Chondrocyte (in vitro differentiated cells): Measurements from ENCODE around the gene BORCS5. TPM values are rescaled to one million over a fixed set of nuclear protein-coding genes. Genes with fewer than 3 reads are reported as not detected.
A peak's percentile ranks its signal among the peaks of the same experiment; 100 is the strongest.

Source experiments
- DNase-seq: peaks from one replicate; pipeline ENCODE4 v3.0.0; 2021; ENCODE audit warnings: mixed read lengths, low spot score
- H3K27ac Mint-ChIP-seq: one replicate; pipeline ENCODE4 v1.8.0; 2021; ENCODE audit warnings: mild to moderate bottlenecking, moderate library complexity, mixed read lengths; ENCODE audit not compliant: unreplicated experiment
- H3K27me3 Mint-ChIP-seq: 2 replicates; pipeline ENCODE4 v1.8.0; 2021; ENCODE audit warnings: low read depth, mixed read lengths
- H3K36me3 Mint-ChIP-seq: 2 replicates; pipeline ENCODE4 v1.8.0; 2021; ENCODE audit warnings: low read depth, mixed read lengths
- H3K4me1 Mint-ChIP-seq: 2 replicates; pipeline ENCODE4 v1.8.0; 2021; ENCODE audit warnings: low read depth, mild to moderate bottlenecking, mixed read lengths
- H3K4me3 Mint-ChIP-seq: one replicate; pipeline ENCODE4 v1.8.0; 2021; ENCODE audit warnings: mild to moderate bottlenecking, moderate library complexity, mixed read lengths; ENCODE audit not compliant: unreplicated experiment
- H3K9me3 Mint-ChIP-seq: 2 replicates; pipeline ENCODE4 v1.8.0; 2021; ENCODE audit warnings: low read depth, mixed read lengths
- total RNA-seq: library from RNA; stranded (reverse); gene quantifications from 3 replicates; pipeline ENCODE4 v1.2.1, GENCODE V29; 2021
- TF ChIP-seq, protein P1 (sequence below): fragments of 200-600 bp; sonication (generic); IDR thresholded peaks from 2 replicates; pipeline ENCODE4 v1.5.0; 2021; ENCODE audit warnings: antibody characterized with exemption, mild to moderate bottlenecking, moderate library complexity

BORCS5 gene
- total RNA-seq, 1 donor from 2014 or later = 11.3 TPM

DNA sequence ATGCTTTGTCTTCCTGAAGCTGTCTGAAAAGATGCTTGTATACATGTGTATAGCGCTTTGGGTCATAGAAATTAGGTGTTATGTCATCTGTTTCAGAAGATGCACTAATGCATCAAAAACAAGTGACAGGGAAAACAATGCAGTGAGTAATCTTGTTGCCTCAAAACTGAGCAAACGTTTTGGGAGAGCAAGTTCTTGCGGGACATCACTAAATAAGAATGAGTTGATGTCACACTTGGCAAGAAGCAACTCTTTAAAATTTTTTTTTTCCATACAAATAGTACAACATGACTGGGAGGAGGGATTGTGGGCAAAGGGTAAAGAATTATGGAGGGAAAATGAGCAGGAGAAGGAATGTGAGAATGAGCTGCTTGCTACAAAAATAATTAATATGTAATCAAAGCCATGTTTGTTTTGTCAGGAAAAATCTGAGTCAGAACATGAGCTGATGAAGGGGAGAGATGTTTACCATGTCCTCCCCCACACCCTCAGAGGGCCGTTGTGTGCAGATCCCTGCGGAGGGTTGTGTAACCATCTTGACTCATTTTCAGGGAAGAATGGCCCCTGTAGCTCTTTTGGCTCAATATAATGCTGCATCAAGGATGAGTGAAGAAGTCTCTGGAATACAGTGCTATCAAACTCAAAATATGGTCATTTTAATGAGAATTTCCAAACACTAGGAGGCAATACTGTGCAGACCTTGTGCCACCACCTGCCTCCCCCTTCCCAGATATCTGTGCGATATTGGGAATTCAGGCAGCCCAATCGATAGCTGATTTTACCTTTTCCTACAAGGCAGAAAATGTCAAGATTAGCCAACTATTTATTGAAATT, 41.4 kb downstream of the BORCS5 start:
- Mint-ChIP-seq H3K4me3 (no peak overlapping the region), H3K4me1 (peaks cover 18% of the 10 kb centered on the region), H3K27me3 (no peaks in the 10 kb centered on the region), H3K36me3 (peaks cover 1% of the 10 kb centered on the region), H3K27ac (peak overlapping the region; percentile 66), H3K9me3 (no peaks in the 10 kb centered on the region)
- no peak for DNase-seq
- TF ChIP-seq, protein P1, sequence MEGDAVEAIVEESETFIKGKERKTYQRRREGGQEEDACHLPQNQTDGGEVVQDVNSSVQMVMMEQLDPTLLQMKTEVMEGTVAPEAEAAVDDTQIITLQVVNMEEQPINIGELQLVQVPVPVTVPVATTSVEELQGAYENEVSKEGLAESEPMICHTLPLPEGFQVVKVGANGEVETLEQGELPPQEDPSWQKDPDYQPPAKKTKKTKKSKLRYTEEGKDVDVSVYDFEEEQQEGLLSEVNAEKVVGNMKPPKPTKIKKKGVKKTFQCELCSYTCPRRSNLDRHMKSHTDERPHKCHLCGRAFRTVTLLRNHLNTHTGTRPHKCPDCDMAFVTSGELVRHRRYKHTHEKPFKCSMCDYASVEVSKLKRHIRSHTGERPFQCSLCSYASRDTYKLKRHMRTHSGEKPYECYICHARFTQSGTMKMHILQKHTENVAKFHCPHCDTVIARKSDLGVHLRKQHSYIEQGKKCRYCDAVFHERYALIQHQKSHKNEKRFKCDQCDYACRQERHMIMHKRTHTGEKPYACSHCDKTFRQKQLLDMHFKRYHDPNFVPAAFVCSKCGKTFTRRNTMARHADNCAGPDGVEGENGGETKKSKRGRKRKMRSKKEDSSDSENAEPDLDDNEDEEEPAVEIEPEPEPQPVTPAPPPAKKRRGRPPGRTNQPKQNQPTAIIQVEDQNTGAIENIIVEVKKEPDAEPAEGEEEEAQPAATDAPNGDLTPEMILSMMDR = peak; percentile 64

DNA sequence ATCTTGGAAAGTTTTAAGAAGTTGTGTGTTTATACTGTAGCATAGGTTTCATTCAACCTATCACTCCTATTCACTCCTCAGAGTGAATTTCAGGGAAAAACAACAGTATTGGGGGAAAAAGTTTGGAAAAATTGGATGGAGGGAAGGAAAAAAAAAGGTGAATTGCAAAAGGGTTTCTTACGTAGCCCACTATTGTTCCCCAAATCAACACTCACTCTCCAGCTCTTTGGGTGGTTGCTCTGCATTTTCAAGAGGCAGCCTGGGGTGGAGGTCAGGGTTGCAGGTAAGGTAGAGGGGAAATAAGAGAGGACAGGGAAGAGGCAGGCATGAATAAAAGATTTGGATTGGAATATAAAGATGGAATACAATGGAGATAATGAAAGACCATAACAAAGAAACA, 42.3 kb downstream of the BORCS5 start:
- no peak for DNase-seq
- TF ChIP-seq, protein P1 = no peak
- Mint-ChIP-seq H3K27ac (no peak overlapping the region), H3K9me3 (no peaks in the 10 kb centered on the region), H3K4me1 (peaks cover 18% of the 10 kb centered on the region), H3K36me3 (peaks cover 1% of the 10 kb centered on the region), H3K27me3 (no peaks in the 10 kb centered on the region), H3K4me3 (no peak overlapping the region)

DNA sequence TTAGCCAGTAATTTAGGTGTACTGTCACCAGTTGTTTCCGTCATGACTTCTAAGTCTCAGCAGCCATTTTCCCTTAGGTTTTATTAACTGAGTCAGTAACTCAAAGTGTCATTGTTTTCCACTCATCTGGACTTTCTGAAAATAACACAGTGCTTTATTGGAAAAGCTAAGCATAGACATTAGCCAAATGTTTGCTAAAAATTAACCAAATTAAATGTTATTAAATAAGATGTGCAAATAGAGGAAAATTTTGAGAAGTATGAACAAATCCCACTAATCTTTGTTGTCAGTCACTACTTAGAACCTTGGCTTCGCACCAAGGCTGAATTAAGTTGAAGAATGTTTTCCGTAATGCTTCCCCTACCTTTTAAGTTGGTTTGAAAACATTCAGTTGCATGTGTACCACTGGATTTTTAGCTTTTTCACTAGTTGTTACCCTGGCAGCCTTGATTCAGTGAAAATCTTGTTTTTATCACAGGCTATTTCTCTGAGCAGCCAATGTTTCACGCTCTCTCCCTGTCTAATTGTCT, 43.0 kb downstream of the BORCS5 start:
- no peak for DNase-seq
- Mint-ChIP-seq H3K4me1 (peaks cover 18% of the 10 kb centered on the region), H3K4me3 (no peak overlapping the region), H3K36me3 (peaks cover 1% of the 10 kb centered on the region), H3K27me3 (no peaks in the 10 kb centered on the region), H3K27ac (no peak overlapping the region), H3K9me3 (no peaks in the 10 kb centered on the region)
- TF ChIP-seq, protein P1 = no peak

DNA sequence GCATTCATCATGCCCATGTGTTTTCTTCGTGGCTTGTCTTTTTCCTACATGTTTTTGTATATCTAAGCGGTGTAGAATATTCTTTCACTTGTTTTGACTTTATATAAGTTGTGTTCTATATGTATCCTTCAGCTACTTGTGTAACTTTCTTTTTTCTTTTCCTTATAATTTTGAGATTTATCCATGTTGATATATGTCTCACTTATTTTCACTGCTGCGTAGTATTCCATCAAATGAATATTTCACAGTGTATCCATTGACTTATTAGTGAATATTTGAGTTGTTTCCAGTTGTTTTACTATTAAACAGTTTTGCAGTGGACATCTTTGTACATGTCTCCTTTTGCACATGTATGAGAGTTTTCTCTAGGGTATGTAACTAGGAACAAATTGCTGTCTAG, 43.9 kb downstream of the BORCS5 start:
- Mint-ChIP-seq H3K36me3 (peaks cover 1% of the 10 kb centered on the region), H3K27me3 (no peaks in the 10 kb centered on the region), H3K4me1 (peaks cover 18% of the 10 kb centered on the region), H3K9me3 (no peaks in the 10 kb centered on the region), H3K27ac (no peak overlapping the region), H3K4me3 (no peak overlapping the region)
- no peak for DNase-seq
- TF ChIP-seq, protein P1 = no peak

DNA sequence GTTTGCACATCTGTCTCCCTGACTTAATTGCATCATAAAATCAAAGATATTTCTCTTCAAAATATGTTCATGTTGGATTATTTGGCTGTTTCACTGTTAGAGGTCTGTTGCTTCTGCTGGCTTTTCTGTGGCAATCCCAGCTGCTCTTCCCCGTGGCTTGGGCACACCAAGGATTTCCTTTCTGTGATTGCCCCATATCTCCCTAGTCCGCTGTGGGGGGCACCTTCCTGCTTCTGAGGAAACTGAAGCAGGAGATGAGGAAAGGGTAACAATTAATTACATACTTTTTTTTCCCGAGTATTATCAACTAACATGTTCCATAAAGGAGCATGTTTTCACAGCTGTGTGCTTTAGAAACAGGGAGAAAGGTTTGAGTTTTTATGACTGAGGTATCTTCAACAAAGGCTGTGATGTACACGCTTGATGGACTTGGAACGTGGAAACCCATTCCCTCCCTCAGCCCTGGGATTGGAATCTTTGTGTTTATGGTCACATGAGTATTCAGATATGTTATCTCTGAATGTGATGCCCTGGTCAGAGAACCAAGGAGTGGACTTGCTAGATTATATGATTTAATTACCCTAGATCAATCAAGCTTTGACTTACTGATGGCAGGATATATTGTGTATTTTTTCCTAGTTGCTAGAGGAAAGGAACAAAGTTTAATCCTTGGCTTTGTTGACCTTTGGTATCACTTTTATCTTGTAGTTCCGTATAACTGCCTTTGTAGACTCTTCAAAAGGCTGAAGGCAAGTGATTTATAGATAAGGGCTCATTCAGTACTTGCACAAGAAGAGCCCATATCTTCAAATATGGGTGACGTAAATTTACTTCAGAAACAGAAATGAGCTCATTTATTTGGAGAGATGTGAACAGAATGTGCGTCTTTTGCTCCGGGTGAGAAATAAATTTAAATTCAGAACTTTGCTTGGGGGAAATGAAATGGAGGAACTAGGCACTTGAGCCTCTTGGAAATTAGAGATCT, 46.7 kb downstream of the BORCS5 start:
- no peak overlapping the region for H3K27ac Mint-ChIP-seq
- no peaks in the 10 kb centered on the region for H3K9me3 Mint-ChIP-seq
- TF ChIP-seq, protein P1 = no peak
- no peak for DNase-seq
- H3K4me1 Mint-ChIP-seq = peaks cover 10% of the 10 kb centered on the region
- H3K4me3 Mint-ChIP-seq = no peak overlapping the region
- no peaks in the 10 kb centered on the region for H3K27me3 Mint-ChIP-seq
- peaks cover 1% of the 10 kb centered on the region for H3K36me3 Mint-ChIP-seq
